GM12878 (cell line): ENCODE data around the gene MDFI. TPM values are rescaled to one million over a fixed set of nuclear protein-coding genes. Genes with fewer than 3 reads are reported as not detected.

Experiments used
- ATAC-seq: fragments of 200-7000 bp; cut with Tn5 transposase; 3 replicates; pipeline ENCODE4 v1.9.1; 2020; ENCODE audit warnings: mild to moderate bottlenecking, moderate library complexity
- BruUV-seq: library from RNA; stranded (reverse); fragments of 400-500 nt; replicated peaks from 2 replicates; lab custom pipeline; 2021; lab: Mats Ljungman, UMichigan
- CTCF ChIA-PET: fragments of 300-600 bp; sonication (Branson Sonifier 250); formaldehyde crosslinking; extraction: SDS; loops from one replicate; lab custom pipeline; 2021; ENCODE audit warnings: inconsistent platforms; lab: Yijun Ruan, JAX
- POLR2A ChIA-PET: fragments of 350-600 bp; formaldehyde crosslinking; extraction: SDS; loops from one replicate; lab custom pipeline; 2021; ENCODE audit warnings: inconsistent platforms; lab: Charles Lee
- RAD21 ChIA-PET: fragments of 300-600 bp; sonication (Branson Sonifier 250); formaldehyde crosslinking; loops from one replicate; lab custom pipeline; 2023; ENCODE audit warnings: antibody characterized with exemption; ENCODE audit not compliant: unreplicated experiment; lab: Charles Lee
- SMC1A ChIA-PET: fragments of 300-600 bp; sonication (Branson Sonifier 250); formaldehyde crosslinking; loops from one replicate; lab custom pipeline; 2023; ENCODE audit not compliant: unreplicated experiment, uncharacterized antibody; lab: Charles Lee
- DNase-seq: peaks from one replicate; pipeline ENCODE4 v3.0.0-alpha.2; 2011; ENCODE audit warnings: low read depth, low spot score
- FAIRE-seq: peaks from 3 replicates; lab custom pipeline; 2011; peaks lifted over from hg19 to GRCh38; lab: Jason Lieb, UNC
- H2AFZ ChIP-seq: 2 replicates; pipeline ENCODE4 v1.6.0; 2011; ENCODE audit warnings: low read depth, low read length, control low read depth; ENCODE audit not compliant: control insufficient read depth
- H3K27ac ChIP-seq: 2 replicates; pipeline ENCODE4 v1.5.1; 2011; ENCODE audit warnings: control low read depth; ENCODE audit not compliant: control insufficient read depth, insufficient read depth
- H3K27me3 ChIP-seq, 2 experiments: replicated peaks in 1 of 2; 2 replicates each; pipeline versions ENCODE4 v1.6.0 to v1.6.1; 2011; ENCODE audit warnings: low read length in 1 of 2; ENCODE audit not compliant: control insufficient read depth in 2 of 2, insufficient read depth in 2 of 2
- H3K36me3 ChIP-seq, 2 experiments: 2 replicates each; pipeline ENCODE4 v1.5.1; 2011; ENCODE audit warnings: low read length in 1 of 2; ENCODE audit not compliant: control insufficient read depth in 2 of 2, insufficient read depth in 2 of 2
- H3K4me1 ChIP-seq: 2 replicates; pipeline ENCODE4 v1.6.1; 2011; ENCODE audit warnings: mild to moderate bottlenecking, low read length, moderate library complexity, mixed read lengths; ENCODE audit not compliant: control insufficient read depth, insufficient read depth
- H3K4me2 ChIP-seq: 2 replicates; pipeline ENCODE4 v1.6.0; 2011; ENCODE audit warnings: control low read depth; ENCODE audit not compliant: control insufficient read depth, insufficient read depth
- H3K4me3 ChIP-seq: fragments of 200-600 bp; sonication (generic); 2 replicates; pipeline ENCODE4 v1.5.1; 2016
- H3K79me2 ChIP-seq: 2 replicates; pipeline ENCODE4 v1.6.0; 2011; ENCODE audit warnings: low read length; ENCODE audit not compliant: control insufficient read depth, insufficient read depth
- H3K9ac ChIP-seq: 2 replicates; pipeline ENCODE4 v1.8.0; 2011; ENCODE audit warnings: low read length, control low read depth, mixed read lengths; ENCODE audit not compliant: control insufficient read depth, insufficient read depth
- H3K9me3 ChIP-seq: replicated peaks from 3 replicates; pipeline ENCODE4 v1.5.1; 2011; ENCODE audit warnings: mild to moderate bottlenecking, low read length; ENCODE audit not compliant: control insufficient read depth, insufficient read depth
- H4K20me1 ChIP-seq: 2 replicates; pipeline ENCODE4 v1.6.0; 2011; ENCODE audit not compliant: control insufficient read depth, insufficient read depth
- ATF3 ChIP-seq: IDR thresholded peaks from 2 replicates; pipeline ENCODE4 v1.6.1; 2011; ENCODE audit warnings: low read depth, mild to moderate bottlenecking, low read length, moderate library complexity, borderline replicate concordance; ENCODE audit errors: extremely low read depth
- BACH1 ChIP-seq: fragments of 450-650 bp; IDR thresholded peaks from 2 replicates; pipeline ENCODE4 v1.6.1; 2017; ENCODE audit warnings: mild to moderate bottlenecking, borderline replicate concordance
- BCL11A ChIP-seq: IDR thresholded peaks from 2 replicates; pipeline ENCODE4 v1.6.1; 2011; ENCODE audit warnings: low read depth, low read length
- GATAD2B ChIP-seq: fragments of 450-650 bp; conservative IDR thresholded peaks from 2 replicates; pipeline ENCODE4 v1.6.1; 2017; ENCODE audit warnings: low read depth, mild to moderate bottlenecking, moderate library complexity
- KAT2A ChIP-seq: conservative IDR thresholded peaks from 2 replicates; pipeline ENCODE4 v1.6.1; 2011; ENCODE audit warnings: low read depth, low read length; ENCODE audit not compliant: control insufficient read depth
- RELB ChIP-seq: fragments of 450-650 bp; IDR thresholded peaks from 2 replicates; pipeline ENCODE4 v1.6.1; 2017; ENCODE audit warnings: low read depth, mild to moderate bottlenecking, moderate library complexity
- SIN3A ChIP-seq: IDR thresholded peaks from 2 replicates; pipeline ENCODE4 v1.6.1; 2012; ENCODE audit warnings: low read depth, low read length, improper control_type of control experiment
- SIX5 ChIP-seq: IDR thresholded peaks from 2 replicates; pipeline ENCODE4 v1.6.1; 2011; ENCODE audit warnings: mild to moderate bottlenecking, low read depth, low read length, moderate library complexity; ENCODE audit not compliant: severe bottlenecking
- SPI1 ChIP-seq: IDR thresholded peaks from 2 replicates; pipeline ENCODE4 v1.6.1; 2011; ENCODE audit warnings: low read depth, mild to moderate bottlenecking, low read length, moderate library complexity, borderline replicate concordance; ENCODE audit not compliant: insufficient read depth
- WRNIP1 ChIP-seq: IDR thresholded peaks from 2 replicates; pipeline ENCODE4 v1.6.1; 2011; ENCODE audit warnings: low read depth, low read length, improper control_type of control experiment, borderline replicate concordance
- ZBTB11 ChIP-seq: fragments of 450-650 bp; formaldehyde crosslinking; IDR thresholded peaks from 2 replicates; pipeline ENCODE4 v1.5.0; 2022; ENCODE audit warnings: mild to moderate bottlenecking, missing genetic modification characterization
- ZNF384 ChIP-seq: IDR thresholded peaks from 2 replicates; pipeline ENCODE4 v1.6.1; 2012; ENCODE audit warnings: low read depth, mild to moderate bottlenecking, low read length, improper control_type of control experiment, borderline replicate concordance
- ZSCAN29 ChIP-seq: fragments of 450-650 bp; IDR thresholded peaks from 2 replicates; pipeline ENCODE4 v1.6.1; 2017; ENCODE audit warnings: mild to moderate bottlenecking, moderate library complexity
- WGBS: methylation state at CpG from one replicate; pipeline ENCODE4 v1.1.6; 2016; ENCODE audit warnings: low lambda C conversion rate; ENCODE audit not compliant: insufficient replicate concordance, insufficient coverage; ENCODE audit errors: missing lambda C conversion rate; 5-methylcytosine and 5-hydroxymethylcytosine counted together
- in situ Hi-C: fragments of 300-500 bp; cut with MboI; formaldehyde crosslinking; loops from 9 replicates; pipeline ENCODE4 v1.14.3; 2018; ENCODE audit warnings: mixed read lengths
- intact Hi-C: fragments of 100-400 bp; cut with micrococcal nuclease; formaldehyde crosslinking; loops from one replicate; pipeline ENCODE4 v1.14.2; 2022; ENCODE audit not compliant: unreplicated experiment
- polyA plus RNA-seq, 11 experiments: library from polyadenylated mRNA; depleted of rRNA in 4 of 11; unstranded in 6 of 11; stranded (reverse) in 5 of 11; fragments of >200 nt; fragmentation: Nextera tagmentation in 4 of 11; fragmentation: Illumina TruSeq in 1 of 11; extraction: Ambion mirVana in 4 of 11; extraction: Trizol in 1 of 11; gene quantifications; 1 replicate in 1 of 11; 2 replicates in 10 of 11; pipeline versions ENCODE4 v1.2.1 to v1.2.3, GENCODE V29; 2011 to 2016; ENCODE audit warnings: inconsistent platforms in 2 of 11, missing spikeins in 2 of 11, low read depth in 1 of 11
- total RNA-seq, 4 experiments: library from RNA; depleted of rRNA in 3 of 4; stranded (reverse); fragments of >200 nt in 3 of 4; fragmentation: Illumina TruSeq in 1 of 4; extraction: Trizol in 1 of 4; gene quantifications; 2 replicates each; pipeline versions ENCODE4 v1.2.1 to v1.2.3, GENCODE V29; 2013 to 2021
- TF ChIP-seq, protein P1 (sequence below): fragments of 450-650 bp; IDR thresholded peaks from 2 replicates; pipeline ENCODE4 v1.6.1; 2017; ENCODE audit warnings: mild to moderate bottlenecking, moderate library complexity

MDFI gene
- total and polyA plus RNA-seq, 10 of the 15 experiments (the other 5 are each of a cell fraction or from before 2014, with no cell fraction given): not detected

- TF ChIP-seq, protein P1, sequence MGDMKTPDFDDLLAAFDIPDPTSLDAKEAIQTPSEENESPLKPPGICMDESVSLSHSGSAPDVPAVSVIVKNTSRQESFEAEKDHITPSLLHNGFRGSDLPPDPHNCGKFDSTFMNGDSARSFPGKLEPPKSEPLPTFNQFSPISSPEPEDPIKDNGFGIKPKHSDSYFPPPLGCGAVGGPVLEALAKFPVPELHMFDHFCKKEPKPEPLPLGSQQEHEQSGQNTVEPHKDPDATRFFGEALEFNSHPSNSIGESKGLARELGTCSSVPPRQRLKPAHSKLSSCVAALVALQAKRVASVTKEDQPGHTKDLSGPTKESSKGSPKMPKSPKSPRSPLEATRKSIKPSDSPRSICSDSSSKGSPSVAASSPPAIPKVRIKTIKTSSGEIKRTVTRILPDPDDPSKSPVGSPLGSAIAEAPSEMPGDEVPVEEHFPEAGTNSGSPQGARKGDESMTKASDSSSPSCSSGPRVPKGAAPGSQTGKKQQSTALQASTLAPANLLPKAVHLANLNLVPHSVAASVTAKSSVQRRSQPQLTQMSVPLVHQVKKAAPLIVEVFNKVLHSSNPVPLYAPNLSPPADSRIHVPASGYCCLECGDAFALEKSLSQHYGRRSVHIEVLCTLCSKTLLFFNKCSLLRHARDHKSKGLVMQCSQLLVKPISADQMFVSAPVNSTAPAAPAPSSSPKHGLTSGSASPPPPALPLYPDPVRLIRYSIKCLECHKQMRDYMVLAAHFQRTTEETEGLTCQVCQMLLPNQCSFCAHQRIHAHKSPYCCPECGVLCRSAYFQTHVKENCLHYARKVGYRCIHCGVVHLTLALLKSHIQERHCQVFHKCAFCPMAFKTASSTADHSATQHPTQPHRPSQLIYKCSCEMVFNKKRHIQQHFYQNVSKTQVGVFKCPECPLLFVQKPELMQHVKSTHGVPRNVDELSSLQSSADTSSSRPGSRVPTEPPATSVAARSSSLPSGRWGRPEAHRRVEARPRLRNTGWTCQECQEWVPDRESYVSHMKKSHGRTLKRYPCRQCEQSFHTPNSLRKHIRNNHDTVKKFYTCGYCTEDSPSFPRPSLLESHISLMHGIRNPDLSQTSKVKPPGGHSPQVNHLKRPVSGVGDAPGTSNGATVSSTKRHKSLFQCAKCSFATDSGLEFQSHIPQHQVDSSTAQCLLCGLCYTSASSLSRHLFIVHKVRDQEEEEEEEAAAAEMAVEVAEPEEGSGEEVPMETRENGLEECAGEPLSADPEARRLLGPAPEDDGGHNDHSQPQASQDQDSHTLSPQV: no peak
- TF ChIP-seq GATAD2B: no peak
- no peak for TF ChIP-seq ZSCAN29
- TF ChIP-seq SPI1: no peak
- no peak for TF ChIP-seq SIN3A
- no peak for TF ChIP-seq WRNIP1
These were observed 26.0 kb downstream of the MDFI start (continued) for GRCh38 chr6:41664271-41664670.

GRCh38 chr6:41667195-41667594, 28.9 kb downstream of the MDFI start:
- no peaks in the 10 kb centered on the region for H4K20me1 ChIP-seq
- H3K4me3 ChIP-seq: no peak overlapping the region
- H3K4me2 ChIP-seq: no peak overlapping the region
- intact Hi-C loops: no loop called here
- POLR2A ChIA-PET: no interaction called here
- CTCF ChIA-PET: no interaction called here
- H2AFZ ChIP-seq: no peak overlapping the region
- H3K27ac ChIP-seq: no peak overlapping the region
- no peaks in the 10 kb centered on the region for H3K79me2 ChIP-seq
- H3K4me1 ChIP-seq: no peaks in the 10 kb centered on the region
- SMC1A ChIA-PET: no interaction called here
- 56% methylated on average over 1 of the region's 1 CpG for WGBS
- in situ Hi-C loops: no loop called here
- no peak for DNase-seq
- H3K9ac ChIP-seq: no peak overlapping the region
- H3K9me3 ChIP-seq: no peaks in the 10 kb centered on the region
- no peaks in the 10 kb centered on the region for H3K36me3 ChIP-seq
- RAD21 ChIA-PET: no interaction called here
- no peak for FAIRE-seq
- no TSS peak for BruUV-seq
- 0 out of 4 replicates have a peak, but pooled peaks cover 0 to 2% of the 10 kb centered on the region in 2 experiments for H3K27me3 ChIP-seq
- ATAC-seq: no peak
- TF ChIP-seq KAT2A (no peak), ATF3 (no peak), ZBTB11 (CRISPR knock-in tag) (no peak), SPI1 (no peak), RELB (no peak), BACH1 (no peak), BCL11A (no peak), ZNF384 (no peak), SIX5 (no peak)
